GOT3 (cell line): ENCODE measurements around the gene B9D2.
A peak's percentile ranks its signal among the peaks of the same experiment; 100 is the strongest.

Experiments
- DNase-seq: peaks from one replicate; lab custom pipeline; 2025; ENCODE audit warnings: mixed read lengths; lab: John Stamatoyannopoulos, UW

The B9D2 gene

GRCh38 chr19:41309180-41310032 lies 54.5 kb downstream of the B9D2 start:
- DNase-seq, result no peak

- DNase-seq, result peak; percentile 53
These were observed 55.3 kb downstream of the B9D2 start for GRCh38 chr19:41308450-41309179.

- DNase-seq, result no peak
These were observed 55.9 kb downstream of the B9D2 start for GRCh38 chr19:41307954-41308449.

GRCh38 chr19:41307090-41307875 lies 56.7 kb downstream of the B9D2 start:
- no peak for DNase-seq

- DNase-seq, result no peak
These were observed 57.8 kb downstream of the B9D2 start for GRCh38 chr19:41305927-41306793.

- DNase-seq, result no peak
These were observed 59.1 kb downstream of the B9D2 start for GRCh38 chr19:41304706-41305483.
